WTC11 (cell line): ENCODE data around the gene APOD. TPM values are rescaled to one million over a fixed set of nuclear protein-coding genes. Genes with fewer than 3 reads are reported as not detected.

ENCODE experiments used
- ATAC-seq: fragments of 200-7000 bp; cut with Tn5 transposase; 2 replicates; pipeline ENCODE4 v1.10.0; 2021; ENCODE audit warnings: mild to moderate bottlenecking, moderate library complexity
- CTCF ChIA-PET: fragments of 300-600 bp; sonication (Branson Sonifier 250); formaldehyde crosslinking; loops from one replicate; lab custom pipeline; 2021; ENCODE audit warnings: antibody characterized with exemption; lab: Charles Lee
- POLR2A ChIA-PET: fragments of 350-600 bp; sonication (Branson Sonifier 250); formaldehyde crosslinking; loops from one replicate; lab custom pipeline; 2021; ENCODE audit warnings: antibody characterized with exemption; lab: Charles Lee
- DNase-seq: peaks from one replicate; pipeline ENCODE4 v3.0.0; 2021; ENCODE audit warnings: low spot score
- H3K27ac Mint-ChIP-seq: 2 replicates; pipeline ENCODE4 v1.8.0; 2021; ENCODE audit warnings: mixed read lengths
- H3K27me3 Mint-ChIP-seq: 2 replicates; pipeline ENCODE4 v1.8.0; 2021; ENCODE audit warnings: low read depth, mild to moderate bottlenecking, moderate library complexity, mixed read lengths
- H3K36me3 Mint-ChIP-seq: 2 replicates; pipeline ENCODE4 v1.8.0; 2021; ENCODE audit warnings: mixed read lengths
- H3K4me1 Mint-ChIP-seq: 2 replicates; pipeline ENCODE4 v1.8.0; 2022; ENCODE audit warnings: mixed read lengths
- H3K4me3 Mint-ChIP-seq: 2 replicates; pipeline ENCODE4 v1.8.0; 2021; ENCODE audit warnings: mild to moderate bottlenecking, moderate library complexity, mixed read lengths
- H3K9me3 Mint-ChIP-seq: 2 replicates; pipeline ENCODE4 v1.8.0; 2021; ENCODE audit warnings: mixed read lengths
- AR ChIP-seq: fragments of 250-450 bp; sonication (Bioruptor Pico); IDR thresholded peaks from 2 replicates; pipeline ENCODE4 v1.9.0; 2021; ENCODE audit warnings: mild to moderate bottlenecking
- ELF4 ChIP-seq: sonication (generic); formaldehyde crosslinking; IDR thresholded peaks from 2 replicates; pipeline ENCODE4 v1.8.1; 2022; ENCODE audit warnings: low read depth, mild to moderate bottlenecking, moderate library complexity, missing genetic modification reagents
- ERG ChIP-seq: fragments of 250-450 bp; sonication (Bioruptor Pico); IDR thresholded peaks from 2 replicates; pipeline ENCODE4 v1.8.0; 2021; ENCODE audit warnings: mild to moderate bottlenecking
- FOXP4 ChIP-seq: sonication (generic); formaldehyde crosslinking; IDR thresholded peaks from 2 replicates; pipeline ENCODE4 v1.8.0; 2022; ENCODE audit warnings: mild to moderate bottlenecking, missing genetic modification reagents
- HMGXB4 ChIP-seq: sonication (generic); formaldehyde crosslinking; IDR thresholded peaks from 2 replicates; pipeline ENCODE4 v1.8.1; 2023; ENCODE audit warnings: mild to moderate bottlenecking, moderate library complexity, missing genetic modification reagents
- MXD4 ChIP-seq: fragments of 250-450 bp; sonication (Bioruptor Pico); IDR thresholded peaks from 2 replicates; pipeline ENCODE4 v1.8.0; 2021; ENCODE audit warnings: mild to moderate bottlenecking, moderate library complexity, borderline replicate concordance
- MYBL2 ChIP-seq: sonication (generic); formaldehyde crosslinking; IDR thresholded peaks from 2 replicates; pipeline ENCODE4 v1.8.1; 2023; ENCODE audit warnings: mild to moderate bottlenecking, moderate library complexity, missing genetic modification reagents
- NFYB ChIP-seq: sonication (generic); formaldehyde crosslinking; conservative IDR thresholded peaks from 2 replicates; pipeline ENCODE4 v1.8.0; 2022; ENCODE audit warnings: low read depth, missing genetic modification reagents
- NR3C1 ChIP-seq: sonication (generic); formaldehyde crosslinking; conservative IDR thresholded peaks from 2 replicates; pipeline ENCODE4 v1.8.1; 2023; ENCODE audit warnings: low read depth, mild to moderate bottlenecking, missing genetic modification reagents
- OVOL2 ChIP-seq: fragments of 250-450 bp; sonication (Bioruptor Pico); IDR thresholded peaks from 2 replicates; pipeline ENCODE4 v1.9.0; 2021; ENCODE audit warnings: mild to moderate bottlenecking, borderline replicate concordance
- RELA ChIP-seq: sonication (generic); formaldehyde crosslinking; IDR thresholded peaks from 2 replicates; pipeline ENCODE4 v1.8.1; 2022; ENCODE audit warnings: missing genetic modification reagents, mild to moderate bottlenecking, borderline replicate concordance
- TEAD4 ChIP-seq: sonication (generic); formaldehyde crosslinking; IDR thresholded peaks from 2 replicates; pipeline ENCODE4 v1.8.0; 2022; ENCODE audit warnings: mild to moderate bottlenecking, missing genetic modification reagents
- ZNF121 ChIP-seq: sonication (generic); formaldehyde crosslinking; IDR thresholded peaks from 2 replicates; pipeline ENCODE4 v1.8.0; 2023; ENCODE audit warnings: missing genetic modification reagents
- ZNF263 ChIP-seq: sonication (generic); formaldehyde crosslinking; IDR thresholded peaks from 2 replicates; pipeline ENCODE4 v1.8.1; 2022; ENCODE audit warnings: low read depth, mild to moderate bottlenecking, moderate library complexity, missing genetic modification reagents
- ZNF281 ChIP-seq: sonication (generic); formaldehyde crosslinking; IDR thresholded peaks from 2 replicates; pipeline ENCODE4 v1.8.0; 2023; ENCODE audit warnings: mild to moderate bottlenecking, missing genetic modification reagents
- ZNF423 ChIP-seq: fragments of 250-450 bp; sonication (Bioruptor Pico); IDR thresholded peaks from 2 replicates; pipeline ENCODE4 v2.1.2; 2022; ENCODE audit warnings: mild to moderate bottlenecking, moderate library complexity
- ZNF512 ChIP-seq: sonication (generic); formaldehyde crosslinking; IDR thresholded peaks from 2 replicates; pipeline ENCODE4 v1.8.1; 2022; ENCODE audit warnings: missing genetic modification reagents, borderline replicate concordance
- ZSCAN18 ChIP-seq: fragments of 250-450 bp; sonication (Bioruptor Pico); IDR thresholded peaks from 2 replicates; pipeline ENCODE4 v2.1.2; 2022; ENCODE audit warnings: mild to moderate bottlenecking, moderate library complexity
- total RNA-seq: library from RNA; stranded (reverse); gene quantifications from 3 replicates; pipeline ENCODE4 v1.2.3, GENCODE V29; 2021
- TF ChIP-seq, protein P1 (sequence below): fragments of 250-450 bp; sonication (Bioruptor Pico); conservative IDR thresholded peaks from 2 replicates; pipeline ENCODE4 v1.9.0; 2021; ENCODE audit warnings: mild to moderate bottlenecking

The APOD gene
- total RNA-seq, 1 experiment from 2014 or later = not detected

DNA sequence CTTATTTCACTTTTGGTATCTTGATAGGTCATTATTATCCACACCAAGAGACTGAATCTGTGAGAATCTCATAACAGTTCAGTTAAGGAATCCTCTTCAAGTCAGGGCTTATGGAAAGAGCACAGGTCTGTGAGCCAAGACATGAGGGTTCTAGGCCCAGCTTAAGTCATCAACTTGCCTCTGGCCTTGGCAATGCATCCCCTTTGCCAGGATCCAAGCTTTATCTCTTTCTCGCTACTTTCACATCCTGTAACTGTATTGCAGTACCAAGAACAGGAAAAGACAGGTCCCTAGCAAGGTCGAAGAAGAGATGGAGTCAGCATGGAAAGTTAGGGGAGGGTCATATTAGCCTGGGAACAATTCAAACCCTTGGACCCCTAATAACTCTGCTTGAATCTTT lies 13.5 kb upstream of the APOD start:
- no peak overlapping the region for H3K4me3 Mint-ChIP-seq
- ATAC-seq = no peak
- no peak for DNase-seq
- peaks cover 12% of the 10 kb centered on the region for H3K36me3 Mint-ChIP-seq
- peaks cover 19% of the 10 kb centered on the region for H3K27me3 Mint-ChIP-seq
- ChIA-PET CTCF (no interaction called here), POLR2A (no interaction called here)
- TF ChIP-seq NFYB (no peak), ZNF423 (CRISPR knock-in tag) (no peak), FOXP4 (CRISPR knock-in tag) (no peak), AR (CRISPR knock-in tag) (no peak), NR3C1 (CRISPR knock-in tag) (no peak), MXD4 (CRISPR knock-in tag) (no peak), ELF4 (CRISPR knock-in tag) (no peak), ZNF263 (CRISPR knock-in tag) (no peak), RELA (no peak), TEAD4 (CRISPR knock-in tag) (no peak), ZNF512 (CRISPR knock-in tag) (no peak), ZNF121 (no peak), ZSCAN18 (CRISPR knock-in tag) (no peak), MYBL2 (CRISPR knock-in tag) (no peak), OVOL2 (no peak)
- TF ChIP-seq, protein P1, sequence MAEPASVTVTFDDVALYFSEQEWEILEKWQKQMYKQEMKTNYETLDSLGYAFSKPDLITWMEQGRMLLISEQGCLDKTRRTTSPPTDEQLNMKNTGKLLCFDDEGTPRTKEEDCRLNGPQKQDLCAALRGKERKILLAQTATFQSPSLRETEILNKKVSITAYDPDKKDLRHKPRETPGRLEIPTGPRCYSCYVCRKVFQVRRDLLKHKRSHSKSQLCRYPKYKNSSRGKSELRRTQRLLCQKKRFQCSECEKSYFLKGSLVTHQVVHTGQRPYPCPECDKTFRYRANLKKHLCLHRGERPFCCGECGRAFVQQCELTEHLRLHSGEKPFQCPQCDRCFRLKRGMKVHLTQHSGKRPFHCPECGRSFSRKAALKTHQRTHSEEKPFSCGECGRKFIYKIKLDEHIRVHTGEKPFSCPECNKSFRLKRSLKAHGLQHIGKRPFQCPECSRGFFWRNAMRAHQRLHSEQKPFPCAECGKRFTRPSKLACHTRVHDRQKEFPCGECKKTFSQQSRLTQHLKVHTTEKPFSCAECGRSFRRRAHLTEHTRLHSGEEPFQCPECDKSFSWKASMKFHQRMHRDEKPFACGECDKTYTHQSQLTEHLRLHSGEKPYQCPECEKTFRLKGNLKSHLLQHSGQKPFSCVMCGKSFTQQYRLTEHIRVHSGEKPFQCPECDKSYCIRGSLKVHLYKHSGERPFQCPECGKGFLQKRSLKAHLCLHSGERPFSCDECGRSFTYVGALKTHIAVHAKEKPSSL = no peak
- no peak overlapping the region for H3K27ac Mint-ChIP-seq
- no peaks in the 10 kb centered on the region for H3K4me1 Mint-ChIP-seq
- H3K9me3 Mint-ChIP-seq = peaks cover 43% of the 10 kb centered on the region

- POLR2A ChIA-PET = no interaction called here
- Mint-ChIP-seq H3K4me1 (no peaks in the 10 kb centered on the region), H3K9me3 (peaks cover 43% of the 10 kb centered on the region), H3K4me3 (no peak overlapping the region), H3K36me3 (peaks cover 7% of the 10 kb centered on the region), H3K27ac (no peak overlapping the region), H3K27me3 (peaks cover 16% of the 10 kb centered on the region)
- ATAC-seq (no peak), DNase-seq (no peak)
- CTCF ChIA-PET = no interaction called here
- TF ChIP-seq ERG (no peak), HMGXB4 (CRISPR knock-in tag) (no peak), ZNF281 (no peak)
These were observed 13.0 kb upstream of the APOD start for GRCh38 chr3:195596765-195597171.
